ENCODE measurements around the gene RFC4. TPM values are rescaled to one million over a fixed set of nuclear protein-coding genes. Genes with fewer than 3 reads are reported as not detected.

RFC4 gene
- total and polyA plus RNA-seq, 9 of the 15 experiments (the other 6 are each of a cell fraction or from before 2014, with no cell fraction given), result 105 to 227 (median 180) TPM

DNA sequence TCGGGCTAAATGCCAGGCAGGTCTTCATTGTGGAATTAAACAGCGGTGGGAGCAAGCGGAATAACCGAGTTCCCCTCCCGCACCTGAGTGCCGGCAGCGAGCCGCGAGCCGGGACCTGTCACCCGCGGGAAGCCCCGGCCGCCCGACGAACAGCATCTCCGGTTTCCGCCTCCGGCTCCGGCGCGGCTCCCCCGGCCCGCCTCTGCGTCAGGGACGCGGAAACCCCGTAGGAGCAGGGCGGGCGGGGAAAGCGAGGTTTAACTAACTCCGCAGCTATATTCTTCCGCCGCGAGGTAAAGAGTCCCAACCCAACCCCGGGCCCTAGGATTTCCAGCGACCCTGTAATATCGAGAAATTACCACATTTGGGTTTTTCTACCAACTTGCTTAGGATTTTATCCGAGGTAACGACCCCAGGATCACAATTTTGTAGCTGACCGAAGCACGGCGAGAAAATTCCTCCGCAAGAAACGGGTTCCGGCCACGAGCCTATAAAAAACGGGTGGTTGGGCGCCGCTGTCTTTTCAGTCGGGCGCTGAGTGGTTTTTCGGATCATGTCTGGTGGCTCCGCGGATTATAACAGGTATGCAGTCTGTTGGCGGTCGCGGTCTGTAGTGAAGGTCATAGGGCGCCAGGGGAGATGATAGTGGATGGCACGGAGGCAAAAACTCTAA is 23.1 kb downstream of the RFC4 start, which contains the start of gene EIF4A2 (continued):
- TF ChIP-seq, protein P1, sequence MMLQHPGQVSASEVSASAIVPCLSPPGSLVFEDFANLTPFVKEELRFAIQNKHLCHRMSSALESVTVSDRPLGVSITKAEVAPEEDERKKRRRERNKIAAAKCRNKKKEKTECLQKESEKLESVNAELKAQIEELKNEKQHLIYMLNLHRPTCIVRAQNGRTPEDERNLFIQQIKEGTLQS (IDR thresholded peaks at IDR 0.05), result peak; percentile 85
- TF ChIP-seq, protein P1 (CRISPR knock-in tag; conservative IDR thresholded peaks at IDR 0.05), result 0 out of 2 replicates have a peak, but pooled peaks have one; percentile 41
- no peak for TF ChIP-seq ZNF143 (CRISPR knock-in tag; IDR thresholded peaks at IDR 0.05)
- TF ChIP-seq, protein P2, sequence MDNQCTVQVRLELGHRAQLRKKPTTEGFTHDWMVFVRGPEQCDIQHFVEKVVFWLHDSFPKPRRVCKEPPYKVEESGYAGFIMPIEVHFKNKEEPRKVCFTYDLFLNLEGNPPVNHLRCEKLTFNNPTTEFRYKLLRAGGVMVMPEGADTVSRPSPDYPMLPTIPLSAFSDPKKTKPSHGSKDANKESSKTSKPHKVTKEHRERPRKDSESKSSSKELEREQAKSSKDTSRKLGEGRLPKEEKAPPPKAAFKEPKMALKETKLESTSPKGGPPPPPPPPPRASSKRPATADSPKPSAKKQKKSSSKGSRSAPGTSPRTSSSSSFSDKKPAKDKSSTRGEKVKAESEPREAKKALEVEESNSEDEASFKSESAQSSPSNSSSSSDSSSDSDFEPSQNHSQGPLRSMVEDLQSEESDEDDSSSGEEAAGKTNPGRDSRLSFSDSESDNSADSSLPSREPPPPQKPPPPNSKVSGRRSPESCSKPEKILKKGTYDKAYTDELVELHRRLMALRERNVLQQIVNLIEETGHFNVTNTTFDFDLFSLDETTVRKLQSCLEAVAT (IDR thresholded peaks at IDR 0.05), result peak; percentile 93 to 94; a peak in 3 of 4 replicates
- TF ChIP-seq ZNF316 (IDR thresholded peaks at IDR 0.05), result no peak
- TF ChIP-seq SMAD1 (IDR thresholded peaks at IDR 0.05; ENCODE audit: low read depth, low read length, partially characterized antibody), result peak; percentile 97
- peak; percentile 88 for TF ChIP-seq TOE1 (IDR thresholded peaks at IDR 0.05; ENCODE audit: borderline replicate concordance)
- no peak for TF ChIP-seq TOE1 (CRISPR knock-in tag; IDR thresholded peaks at IDR 0.05; ENCODE audit: borderline replicate concordance, low read depth)
- TF ChIP-seq SRSF3 (IDR thresholded peaks at IDR 0.05; ENCODE audit: insufficient read depth, low read length), result no peak
- TF ChIP-seq, protein P3, sequence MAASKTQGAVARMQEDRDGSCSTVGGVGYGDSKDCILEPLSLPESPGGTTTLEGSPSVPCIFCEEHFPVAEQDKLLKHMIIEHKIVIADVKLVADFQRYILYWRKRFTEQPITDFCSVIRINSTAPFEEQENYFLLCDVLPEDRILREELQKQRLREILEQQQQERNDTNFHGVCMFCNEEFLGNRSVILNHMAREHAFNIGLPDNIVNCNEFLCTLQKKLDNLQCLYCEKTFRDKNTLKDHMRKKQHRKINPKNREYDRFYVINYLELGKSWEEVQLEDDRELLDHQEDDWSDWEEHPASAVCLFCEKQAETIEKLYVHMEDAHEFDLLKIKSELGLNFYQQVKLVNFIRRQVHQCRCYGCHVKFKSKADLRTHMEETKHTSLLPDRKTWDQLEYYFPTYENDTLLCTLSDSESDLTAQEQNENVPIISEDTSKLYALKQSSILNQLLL (CRISPR knock-in tag; IDR thresholded peaks at IDR 0.05; ENCODE audit: borderline replicate concordance), result no peak
- peak; percentile 84 for TF ChIP-seq HDAC2 (IDR thresholded peaks at IDR 0.05)
- TF ChIP-seq MCM2 (IDR thresholded peaks at IDR 0.05; ENCODE audit: low read depth), result no peak
- TF ChIP-seq, protein P4, sequence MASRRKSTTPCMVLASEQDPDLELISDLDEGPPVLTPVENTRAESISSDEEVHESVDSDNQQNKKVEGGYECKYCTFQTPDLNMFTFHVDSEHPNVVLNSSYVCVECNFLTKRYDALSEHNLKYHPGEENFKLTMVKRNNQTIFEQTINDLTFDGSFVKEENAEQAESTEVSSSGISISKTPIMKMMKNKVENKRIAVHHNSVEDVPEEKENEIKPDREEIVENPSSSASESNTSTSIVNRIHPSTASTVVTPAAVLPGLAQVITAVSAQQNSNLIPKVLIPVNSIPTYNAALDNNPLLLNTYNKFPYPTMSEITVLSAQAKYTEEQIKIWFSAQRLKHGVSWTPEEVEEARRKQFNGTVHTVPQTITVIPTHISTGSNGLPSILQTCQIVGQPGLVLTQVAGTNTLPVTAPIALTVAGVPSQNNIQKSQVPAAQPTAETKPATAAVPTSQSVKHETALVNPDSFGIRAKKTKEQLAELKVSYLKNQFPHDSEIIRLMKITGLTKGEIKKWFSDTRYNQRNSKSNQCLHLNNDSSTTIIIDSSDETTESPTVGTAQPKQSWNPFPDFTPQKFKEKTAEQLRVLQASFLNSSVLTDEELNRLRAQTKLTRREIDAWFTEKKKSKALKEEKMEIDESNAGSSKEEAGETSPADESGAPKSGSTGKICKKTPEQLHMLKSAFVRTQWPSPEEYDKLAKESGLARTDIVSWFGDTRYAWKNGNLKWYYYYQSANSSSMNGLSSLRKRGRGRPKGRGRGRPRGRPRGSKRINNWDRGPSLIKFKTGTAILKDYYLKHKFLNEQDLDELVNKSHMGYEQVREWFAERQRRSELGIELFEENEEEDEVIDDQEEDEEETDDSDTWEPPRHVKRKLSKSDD (conservative IDR thresholded peaks at IDR 0.05; ENCODE audit: low read length), result 0 out of 2 replicates have a peak, but pooled peaks have one; percentile 15
- TF ChIP-seq ZNF133 (CRISPR knock-in tag; IDR thresholded peaks at IDR 0.05), result no peak
- TF ChIP-seq ZNF263 (CRISPR knock-in tag; IDR thresholded peaks at IDR 0.05; ENCODE audit: borderline replicate concordance), result no peak
- TF ChIP-seq NUFIP1 (IDR thresholded peaks at IDR 0.05; ENCODE audit: partially characterized antibody), result no peak
- TF ChIP-seq, protein P5, sequence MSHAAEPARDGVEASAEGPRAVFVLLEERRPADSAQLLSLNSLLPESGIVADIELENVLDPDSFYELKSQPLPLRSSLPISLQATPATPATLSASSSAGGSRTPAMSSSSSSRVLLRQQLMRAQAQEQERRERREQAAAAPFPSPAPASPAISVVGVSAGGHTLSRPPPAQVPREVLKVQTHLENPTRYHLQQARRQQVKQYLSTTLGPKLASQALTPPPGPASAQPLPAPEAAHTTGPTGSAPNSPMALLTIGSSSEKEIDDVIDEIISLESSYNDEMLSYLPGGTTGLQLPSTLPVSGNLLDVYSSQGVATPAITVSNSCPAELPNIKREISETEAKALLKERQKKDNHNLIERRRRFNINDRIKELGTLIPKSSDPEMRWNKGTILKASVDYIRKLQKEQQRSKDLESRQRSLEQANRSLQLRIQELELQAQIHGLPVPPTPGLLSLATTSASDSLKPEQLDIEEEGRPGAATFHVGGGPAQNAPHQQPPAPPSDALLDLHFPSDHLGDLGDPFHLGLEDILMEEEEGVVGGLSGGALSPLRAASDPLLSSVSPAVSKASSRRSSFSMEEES (CRISPR knock-in tag; IDR thresholded peaks at IDR 0.05), result no peak
- no peak for TF ChIP-seq CHD4 (IDR thresholded peaks at IDR 0.05; ENCODE audit: insufficient read depth, insufficient replicate concordance, low read depth, low read length, poor library complexity, severe bottlenecking)

Data from K562 (cell line).